GM12865 (cell line): ENCODE measurements around the gene SASS6.

Source experiments
- DNase-seq: peaks from one replicate; pipeline ENCODE4 v3.0.0; 2010; ENCODE audit warnings: low read depth
- H3K4me3 ChIP-seq: 2 replicates; pipeline ENCODE4 v1.5.1; 2011; ENCODE audit warnings: mild to moderate bottlenecking, low read depth, low read length, control low read depth
- CTCF ChIP-seq: IDR thresholded peaks from 2 replicates; pipeline ENCODE4 v1.5.1; 2011; ENCODE audit warnings: low read length, control low read depth, low read depth, inconsistent platforms; ENCODE audit not compliant: insufficient read depth; ENCODE audit errors: missing control alignments

Gene SASS6

GRCh38 chr1:100132566-100133477, at the start of gene SASS6, which contains the start of gene TRMT13:
Gene SASS6, minus strand, starts transcription at chr1:100132930. Its CDS starts 116 bp downstream, at chr1:100132814.
Gene TRMT13, plus strand, starts transcription at chr1:100133163. Its CDS starts 6 bp downstream, at chr1:100133169.
- TF ChIP-seq CTCF: no peak
- peak within 1 kb of the TSS; percentile 100 for H3K4me3 ChIP-seq
- peak; percentile 98 for DNase-seq

- no peak for TF ChIP-seq CTCF
- no peak within 1 kb of the TSS for H3K4me3 ChIP-seq
- no peak for DNase-seq
Observed at GRCh38 chr1:100178091-100178490, 45.4 kb upstream of the SASS6 start, which contains the start of gene LRRC39. Gene LRRC39, minus strand, starts transcription at chr1:100178256. Its CDS starts 9,740 bp downstream, at chr1:100168516.

GRCh38 chr1:100177295-100178041, 44.7 kb upstream of the SASS6 start:
- no peak overlapping the region for H3K4me3 ChIP-seq
- no peak for TF ChIP-seq CTCF
- DNase-seq: no peak

- no peak for DNase-seq
- no peak for TF ChIP-seq CTCF
Observed at GRCh38 chr1:100168051-100168450, 35.3 kb upstream of the SASS6 start.

GRCh38 chr1:100164702-100165101, 32.0 kb upstream of the SASS6 start:
- TF ChIP-seq CTCF: no peak
- no peak for DNase-seq
- H3K4me3 ChIP-seq: no peak overlapping the region

More at GRCh38 chr1:100168051-100168450, 35.3 kb upstream of the SASS6 start:
- H3K4me3 ChIP-seq: no peak overlapping the region

- no peak for TF ChIP-seq CTCF
- H3K4me3 ChIP-seq: no peak overlapping the region
- no peak for DNase-seq
Observed at GRCh38 chr1:100164216-100164615, 31.5 kb upstream of the SASS6 start.
